Loucy (cell line): ENCODE data around the gene CAMK1D.

Source experiments
- CTCF ChIP-seq: fragments of 200-600 bp; sonication (generic); conservative IDR thresholded peaks from 2 replicates; pipeline ENCODE4 v1.5.1; 2014; ENCODE audit warnings: mild to moderate bottlenecking, antibody characterized with exemption, low read length
- EZH2phosphoT487 ChIP-seq: fragments of 200-600 bp; IDR thresholded peaks from 2 replicates; pipeline ENCODE4 v1.6.1; 2018; ENCODE audit warnings: antibody characterized with exemption, mild to moderate bottlenecking, moderate library complexity, borderline replicate concordance

GRCh38 chr10:12811826-12812225, 462.5 kb downstream of the CAMK1D start:
- TF ChIP-seq CTCF (no peak), EZH2phosphoT487 (no peak)
